Transverse colon (tissue), 4 donors: ENCODE measurements around the gene CCT3. TPM values are rescaled to one million over a fixed set of nuclear protein-coding genes. Genes with fewer than 3 reads are reported as not detected.

Experiments used
- DNase-seq: peaks from one replicate; pipeline ENCODE4 v3.0.0-alpha.2; 2019
- H3K27ac ChIP-seq, 4 donors: fragments of 200-600 bp; sonication (generic); 2 replicates each; pipeline ENCODE4 v1.5.1; 2016 to 2018; ENCODE audit warnings: inconsistent platforms in 4 of 4
- H3K27me3 ChIP-seq: fragments of 200-600 bp; sonication (generic); 2 replicates; pipeline ENCODE4 v1.5.1; 2017; ENCODE audit warnings: inconsistent platforms
- H3K36me3 ChIP-seq, 4 donors: fragments of 200-600 bp; sonication (generic); 2 replicates each; pipeline ENCODE4 v1.5.1; 2017 to 2019; ENCODE audit warnings: inconsistent platforms in 4 of 4
- H3K4me1 ChIP-seq, 4 donors: fragments of 200-600 bp; sonication (generic); 2 replicates each; pipeline ENCODE4 v1.5.1; 2017 to 2020; ENCODE audit warnings: inconsistent platforms in 4 of 4
- H3K4me3 ChIP-seq, 4 donors: fragments of 200-600 bp; sonication (generic); 1 replicate in 1 of 4; 2 replicates in 3 of 4; pipeline versions ENCODE4 v1.5.1 to v1.6.1; 2017 to 2019; ENCODE audit warnings: inconsistent platforms in 4 of 4
- H3K9me3 ChIP-seq, 2 donors: fragments of 200-600 bp; sonication (generic); 2 replicates each; pipeline ENCODE4 v1.5.1; 2017 to 2019; ENCODE audit warnings: inconsistent platforms in 2 of 2
- EP300 ChIP-seq: sonication (generic); formaldehyde crosslinking; IDR thresholded peaks from one replicate; pipeline ENCODE4 v1.6.1; 2017; ENCODE audit warnings: antibody characterized with exemption, low read depth
- POLR2A ChIP-seq: fragments of 450-650 bp; IDR thresholded peaks from one replicate; pipeline ENCODE4 v1.6.1; 2016; ENCODE audit warnings: antibody characterized with exemption, mild to moderate bottlenecking, moderate library complexity
- POLR2AphosphoS5 ChIP-seq, 3 donors: sonication (generic); formaldehyde crosslinking; IDR thresholded peaks; one replicate each; pipeline ENCODE4 v1.6.1; 2016; ENCODE audit warnings: antibody characterized with exemption in 3 of 3
- WGBS, 2 donors: methylation state at CpG; one replicate each; pipeline ENCODE4 v1.1.5; 2018; ENCODE audit warnings: low coverage in 1 of 2; 5-methylcytosine and 5-hydroxymethylcytosine counted together
- in situ Hi-C, 4 donors: fragments of 200-750 bp; cut with MboI; loops; one replicate each; pipeline versions ENCODE4 v1.15.0 to v1.15.1; 2017; ENCODE audit warnings: low sequenced_read_pairs in 3 of 4, low pct_ligation_motif_present in 1 of 4, low pct_unique_long_range_greater_than_20kb in 1 of 4
- intact Hi-C: fragments of 100-400 bp; cut with DNase I; formaldehyde crosslinking; loops from one replicate; pipeline ENCODE4 v1.15.1; 2023; ENCODE audit warnings: low total_unique reads
- total RNA-seq, 4 donors: library from RNA; depleted of rRNA; stranded (reverse); fragments of >200 nt; gene quantifications; one replicate each; pipeline ENCODE4 v1.1.0, GENCODE V29; 2016
- TF ChIP-seq, protein P1 (sequence below), 5 experiments: fragments of 200-600 bp in 3 of 5; fragments of 450-650 bp in 2 of 5; sonication (generic) in 3 of 5; IDR thresholded peaks; 1 replicate in 2 of 5; 2 replicates in 3 of 5; pipeline ENCODE4 v1.5.1; 2016 to 2017; ENCODE audit warnings: antibody characterized with exemption in 5 of 5, inconsistent platforms in 3 of 5, mild to moderate bottlenecking in 2 of 5, moderate library complexity in 1 of 5

Gene CCT3
- total RNA-seq, 4 donors from 2014 or later = 55.1 to 145 (median 90.7) TPM

DNA sequence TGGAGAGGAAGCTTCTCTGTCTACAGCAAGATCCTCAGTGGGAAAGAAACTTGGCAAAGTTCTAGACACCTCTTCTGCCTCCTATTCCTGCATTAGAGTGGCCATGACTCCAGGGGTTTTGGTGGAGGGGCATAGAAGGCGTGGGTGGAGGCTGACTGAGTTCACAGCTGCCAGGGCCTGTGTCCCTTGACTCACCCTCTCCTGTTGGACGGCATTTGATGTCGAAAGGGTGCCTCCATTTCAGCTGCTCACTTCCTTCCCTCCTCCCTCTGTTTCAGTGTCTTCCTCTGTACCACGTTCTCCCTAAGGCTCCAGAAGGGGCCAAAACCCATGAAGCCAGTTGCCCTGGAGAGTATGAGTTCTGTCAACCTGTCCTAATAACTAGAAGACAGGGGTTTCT is 53.3 kb downstream of the CCT3 start:
- Histone ChIP-seq H3K27ac (no peak overlapping the region), H3K4me3 (no peak overlapping the region), H3K4me1 (peaks cover 8 to 36% (median 21%) of the 10 kb centered on the region in 4 donors), H3K36me3 (no peaks in the 10 kb centered on the region), H3K9me3 (no peaks in the 10 kb centered on the region), H3K27me3 (no peaks in the 10 kb centered on the region)
- no peak for TF ChIP-seq POLR2AphosphoS5 (IDR thresholded peaks at IDR 0.05)
- TF ChIP-seq, protein P1, sequence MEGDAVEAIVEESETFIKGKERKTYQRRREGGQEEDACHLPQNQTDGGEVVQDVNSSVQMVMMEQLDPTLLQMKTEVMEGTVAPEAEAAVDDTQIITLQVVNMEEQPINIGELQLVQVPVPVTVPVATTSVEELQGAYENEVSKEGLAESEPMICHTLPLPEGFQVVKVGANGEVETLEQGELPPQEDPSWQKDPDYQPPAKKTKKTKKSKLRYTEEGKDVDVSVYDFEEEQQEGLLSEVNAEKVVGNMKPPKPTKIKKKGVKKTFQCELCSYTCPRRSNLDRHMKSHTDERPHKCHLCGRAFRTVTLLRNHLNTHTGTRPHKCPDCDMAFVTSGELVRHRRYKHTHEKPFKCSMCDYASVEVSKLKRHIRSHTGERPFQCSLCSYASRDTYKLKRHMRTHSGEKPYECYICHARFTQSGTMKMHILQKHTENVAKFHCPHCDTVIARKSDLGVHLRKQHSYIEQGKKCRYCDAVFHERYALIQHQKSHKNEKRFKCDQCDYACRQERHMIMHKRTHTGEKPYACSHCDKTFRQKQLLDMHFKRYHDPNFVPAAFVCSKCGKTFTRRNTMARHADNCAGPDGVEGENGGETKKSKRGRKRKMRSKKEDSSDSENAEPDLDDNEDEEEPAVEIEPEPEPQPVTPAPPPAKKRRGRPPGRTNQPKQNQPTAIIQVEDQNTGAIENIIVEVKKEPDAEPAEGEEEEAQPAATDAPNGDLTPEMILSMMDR (IDR thresholded peaks at IDR 0.05) = no peak
- intact Hi-C loops = no loop called here
- 78 to 80% methylated on average over 1 to 4 of the region's 4 CpGs for WGBS, 2 donors
- in situ Hi-C loops = no loop called here
- DNase-seq = no peak

- in situ Hi-C loops (no loop called here), intact Hi-C loops (no loop called here)
- Histone ChIP-seq H3K4me3 (peak within 1 kb of the TSS; percentile 25 to 90 (median 82)), H3K4me1 (peaks cover 8 to 39% (median 21%) of the 10 kb centered on the region in 4 donors), H3K36me3 (no peaks in the 10 kb centered on the region), H3K27ac (peak within 1 kb of the TSS; percentile 90 to 95 (median 92)), H3K9me3 (no peaks in the 10 kb centered on the region), H3K27me3 (no peaks in the 10 kb centered on the region)
- WGBS, 2 donors = 56 to 65% methylated on average over 2 to 7 of the region's 7 CpGs
- no peak for TF ChIP-seq POLR2AphosphoS5 (IDR thresholded peaks at IDR 0.05)
- no peak for TF ChIP-seq EP300
- TF ChIP-seq POLR2A = no peak
- TF ChIP-seq, protein P1 (IDR thresholded peaks at IDR 0.05) = no peak
- DNase-seq = peak; percentile 40
These were observed 54.0 kb downstream of the CCT3 start, which contains the start of gene TMEM79 for GRCh38 chr1:156284112-156284511. Gene TMEM79, plus strand, starts transcription at chr1:156284325. Its CDS starts 902 bp downstream, at chr1:156285227.

DNA sequence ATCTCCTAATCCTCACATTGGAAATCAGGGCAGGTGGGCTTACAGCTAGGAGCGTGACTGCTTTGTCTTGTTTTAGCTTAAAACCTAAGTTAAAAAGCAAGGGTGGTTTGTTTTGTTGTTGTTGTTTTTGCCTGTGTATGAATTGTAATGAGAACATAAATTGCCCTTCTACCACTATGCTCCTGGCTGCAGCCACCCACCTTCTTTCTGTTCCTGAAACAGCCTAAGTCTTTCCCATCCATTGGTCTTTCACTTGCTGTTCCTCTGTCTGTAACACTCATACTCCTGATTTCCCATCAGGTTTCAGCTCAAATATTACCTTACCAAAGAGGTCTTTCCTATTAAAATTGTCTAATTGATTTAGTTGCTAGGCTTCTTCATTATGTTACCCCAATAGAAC is 54.6 kb downstream of the CCT3 start:
- no peak for TF ChIP-seq POLR2A
- intact Hi-C loops = no loop called here

DNA sequence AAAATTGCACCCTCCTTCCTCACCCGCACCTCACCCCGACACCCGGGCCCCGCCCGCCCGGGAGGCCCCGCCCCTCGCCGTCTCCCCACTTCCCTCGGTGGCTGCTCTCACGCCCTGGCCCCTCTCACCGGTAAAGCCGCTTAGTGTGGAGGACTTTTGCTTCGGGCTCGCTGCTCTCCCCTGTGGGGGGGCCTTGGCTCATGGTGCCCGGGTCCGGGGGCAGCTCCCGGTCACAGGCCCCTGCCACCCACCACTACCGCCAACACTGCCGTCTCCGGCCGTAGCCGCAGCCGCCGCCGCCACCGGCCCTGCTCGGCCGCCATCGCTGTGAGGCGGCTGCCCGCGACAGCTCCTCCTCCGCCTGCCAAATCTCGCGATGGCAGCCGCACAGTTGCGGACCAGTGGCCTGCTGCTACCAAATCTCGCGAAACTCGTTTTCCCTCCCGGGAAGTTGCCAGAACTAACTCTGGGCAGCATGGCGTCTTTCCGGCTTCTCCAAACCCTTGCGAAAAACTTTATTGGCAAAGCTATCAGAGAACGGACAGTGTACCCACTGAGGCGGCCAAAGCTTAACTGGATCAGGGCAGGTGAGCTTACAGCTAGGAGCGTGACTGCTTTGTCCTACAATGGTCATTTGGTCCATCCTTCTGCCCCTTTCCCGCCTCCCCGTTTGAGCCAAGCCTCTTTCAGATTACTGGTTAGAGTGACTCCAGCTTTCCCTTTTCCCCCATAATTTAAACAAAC is 55.4 kb downstream of the CCT3 start, which contains the start of gene SMG5:
TSS of gene SMG5 (minus strand) at position 347 of the 744 bp plus-strand sequence. CDS start at position 202, 145 bp downstream.
- Histone ChIP-seq H3K27me3 (no peaks in the 10 kb centered on the region), H3K4me3 (peak within 1 kb of the TSS; percentile 79 to 94 (median 88)), H3K27ac (peak within 1 kb of the TSS; percentile 90 to 95 (median 92)), H3K4me1 (peaks cover 8 to 39% (median 21%) of the 10 kb centered on the region in 4 donors), H3K9me3 (no peaks in the 10 kb centered on the region), H3K36me3 (peaks cover 0 to 9% (median 4%) of the 10 kb centered on the region in 4 donors)
- TF ChIP-seq POLR2AphosphoS5 (IDR thresholded peaks at IDR 0.05) (peak; percentile 73 to 96 (median 93)), EP300 (no peak), POLR2A (peak; percentile 96)
- TF ChIP-seq, protein P1 (IDR thresholded peaks at IDR 0.05) = no peak
- 0% methylated on average over 42 of the region's 50 CpGs; no CpG with 5 or more reads in 1 of the 2 donors for WGBS, 2 donors
- DNase-seq = peak; percentile 97
- in situ Hi-C loops = no loop called here
- intact Hi-C loops = no loop called here

More for the DNA sequence above, 54.6 kb downstream of the CCT3 start:
- peaks cover 8 to 39% (median 21%) of the 10 kb centered on the region in 4 donors for H3K4me1 ChIP-seq
- WGBS, 2 donors = 67% methylated on average over 1 of the region's 1 CpG; no CpG with 5 or more reads in 1 of the 2 donors
- H3K4me3 ChIP-seq = peak overlapping the region in 3 of 4 donors; percentile 79 to 90 (median 86)
- no peak for DNase-seq
- peaks cover 0 to under 1% (median 0%) of the 10 kb centered on the region in 4 donors for H3K36me3 ChIP-seq
- H3K27ac ChIP-seq = peak overlapping the region; percentile 90 to 95 (median 92)
- no peaks in the 10 kb centered on the region for H3K9me3 ChIP-seq
- in situ Hi-C loops = no loop called here
- no peaks in the 10 kb centered on the region for H3K27me3 ChIP-seq
